Left ventricle myocardium inferior (tissue), 1 donor: Measurements from ENCODE around the gene GSE1. TPM values are rescaled to one million over a fixed set of nuclear protein-coding genes. Genes with fewer than 3 reads are reported as not detected.

ENCODE experiments used
- DNase-seq: peaks from one replicate; pipeline ENCODE4 v3.0.0-alpha.2; 2020
- H3K27ac ChIP-seq: fragments of 200-600 bp; replicated peaks from 2 replicates; pipeline ENCODE4 v1.8.0; 2021
- H3K27me3 ChIP-seq: fragments of 200-600 bp; 2 replicates; pipeline ENCODE4 v1.8.0; 2021; ENCODE audit warnings: low read depth
- H3K36me3 ChIP-seq: fragments of 200-600 bp; 2 replicates; pipeline ENCODE4 v1.8.0; 2021
- H3K4me1 ChIP-seq: fragments of 200-600 bp; 2 replicates; pipeline ENCODE4 v1.8.0; 2021
- H3K4me3 ChIP-seq: fragments of 200-600 bp; 2 replicates; pipeline ENCODE4 v1.8.0; 2021; ENCODE audit warnings: mild to moderate bottlenecking, moderate library complexity
- H3K9me3 ChIP-seq: fragments of 200-600 bp; replicated peaks from 2 replicates; pipeline ENCODE4 v1.8.0; 2021
- CTCF ChIP-seq: fragments of 200-600 bp; IDR thresholded peaks from 2 replicates; pipeline ENCODE4 v1.8.0; 2021; ENCODE audit warnings: antibody characterized with exemption, mild to moderate bottlenecking, borderline replicate concordance
- intact Hi-C: fragments of 100-400 bp; cut with micrococcal nuclease; formaldehyde crosslinking; loops from one replicate; pipeline ENCODE4 v1.11.0; 2022
- total RNA-seq: library from RNA; stranded (reverse); fragmentation: NEBNext Ultra II Directional; extraction: Animal tissue kit (Norgen Biotek cat#: 25700); gene quantifications from one replicate; pipeline ENCODE4 v1.2.1, GENCODE V29; 2021
- donor health status: DM: no; HTN: yes; CAD: no; lungs with severe emphysema.

The GSE1 gene
- total RNA-seq, 1 donor from 2014 or later = 34.2 TPM

- no peaks in the 10 kb centered on the region for H3K9me3 ChIP-seq
- H3K27ac ChIP-seq = no peak overlapping the region
- peaks cover 78% of the 10 kb centered on the region for H3K4me1 ChIP-seq
- DNase-seq = no peak
- intact Hi-C loops = no loop called here
- TF ChIP-seq CTCF = no peak
- no peak overlapping the region for H3K4me3 ChIP-seq
- H3K27me3 ChIP-seq = no peaks in the 10 kb centered on the region
- peaks cover 8% of the 10 kb centered on the region for H3K36me3 ChIP-seq
These were observed 8.7 kb downstream of the GSE1 start for GRCh38 chr16:85621698-85622428.

- Histone ChIP-seq H3K36me3 (peaks cover 8% of the 10 kb centered on the region), H3K4me3 (no peak overlapping the region), H3K27ac (no peak overlapping the region), H3K27me3 (no peaks in the 10 kb centered on the region), H3K4me1 (peaks cover 78% of the 10 kb centered on the region), H3K9me3 (no peaks in the 10 kb centered on the region)
- DNase-seq = no peak
- no peak for TF ChIP-seq CTCF
- intact Hi-C loops = no loop called here
These were observed 9.6 kb downstream of the GSE1 start for GRCh38 chr16:85622683-85623082.

GRCh38 chr16:85623250-85623649, 10.1 kb downstream of the GSE1 start:
- Histone ChIP-seq H3K4me1 (peaks cover 78% of the 10 kb centered on the region), H3K27me3 (no peaks in the 10 kb centered on the region), H3K36me3 (peaks cover 3% of the 10 kb centered on the region), H3K4me3 (no peak overlapping the region), H3K27ac (no peak overlapping the region), H3K9me3 (no peaks in the 10 kb centered on the region)
- DNase-seq = no peak
- intact Hi-C loops = no loop called here
- no peak for TF ChIP-seq CTCF

- H3K36me3 ChIP-seq = no peaks in the 10 kb centered on the region
- DNase-seq = no peak
- TF ChIP-seq CTCF = no peak
- H3K4me1 ChIP-seq = peaks cover 78% of the 10 kb centered on the region
- H3K27me3 ChIP-seq = no peaks in the 10 kb centered on the region
- no peaks in the 10 kb centered on the region for H3K9me3 ChIP-seq
- no peak overlapping the region for H3K4me3 ChIP-seq
- no peak overlapping the region for H3K27ac ChIP-seq
- intact Hi-C loops = no loop called here
These were observed 11.0 kb downstream of the GSE1 start for GRCh38 chr16:85623997-85624601.

- H3K4me3 ChIP-seq = no peak overlapping the region
- no peak for TF ChIP-seq CTCF
- no peak for DNase-seq
- H3K27me3 ChIP-seq = no peaks in the 10 kb centered on the region
- peaks cover 84% of the 10 kb centered on the region for H3K4me1 ChIP-seq
- H3K9me3 ChIP-seq = peaks cover 2% of the 10 kb centered on the region
- no peaks in the 10 kb centered on the region for H3K36me3 ChIP-seq
- intact Hi-C loops = no loop called here
- no peak overlapping the region for H3K27ac ChIP-seq
These were observed 11.5 kb downstream of the GSE1 start for GRCh38 chr16:85624646-85625045.
